ENCODE data around the gene TRAF3IP1. TPM values are rescaled to one million over a fixed set of nuclear protein-coding genes. Genes with fewer than 3 reads are reported as not detected.

TRAF3IP1 gene
- total and polyA plus RNA-seq, 8 donors, result 4.7 to 10.3 (median 6.9) TPM

DNA sequence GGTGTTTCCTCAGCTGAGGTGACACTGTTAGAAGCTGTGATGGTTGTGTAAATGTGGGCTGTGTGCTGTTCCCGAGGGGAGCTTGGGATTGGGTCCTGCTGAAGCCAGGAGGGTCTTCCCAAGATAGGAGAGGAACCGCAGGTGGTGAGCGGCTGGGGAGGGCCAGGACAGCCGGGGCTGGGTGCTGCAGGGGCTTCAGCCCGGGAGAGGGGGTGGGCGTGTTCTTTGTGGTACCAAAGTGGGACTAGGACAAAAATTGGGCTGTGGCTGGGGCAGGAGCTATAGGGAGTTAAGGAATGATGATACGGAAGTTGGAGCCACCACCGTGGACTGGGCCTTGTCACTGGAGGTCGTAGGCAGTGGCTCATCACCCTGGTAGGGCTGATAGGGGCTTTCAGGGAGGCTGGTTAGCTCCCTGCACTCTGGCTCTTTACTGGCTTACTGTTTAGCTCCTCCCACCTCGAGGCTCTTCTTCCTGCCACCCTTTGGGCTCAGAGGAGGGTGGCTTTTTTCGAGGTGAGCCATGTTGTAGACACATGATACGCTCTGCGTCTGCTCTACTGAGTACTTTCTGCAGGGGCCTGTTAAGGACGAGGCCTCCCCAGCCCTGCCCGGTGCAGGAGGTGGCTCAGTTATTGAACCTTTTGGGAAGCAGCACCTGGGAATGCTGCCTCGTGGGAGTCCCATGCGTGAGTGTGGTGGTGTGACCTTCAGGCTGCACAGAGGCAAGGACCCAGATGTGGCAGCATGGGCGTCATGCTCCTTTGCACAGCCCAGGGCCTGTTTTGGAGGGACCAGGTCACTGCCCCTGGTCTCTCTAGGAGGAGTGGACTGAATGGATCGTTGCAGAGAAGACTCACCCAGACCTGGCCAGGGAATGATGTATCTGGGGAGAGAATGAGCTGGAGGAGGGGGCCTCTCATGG is 128.0 kb downstream of the TRAF3IP1 start:
- H3K4me3 ChIP-seq, result no peak overlapping the region
- no peaks in the 10 kb centered on the region for H3K4me1 ChIP-seq
- peaks cover 0 to 35% (median 7%) of the 10 kb centered on the region in 3 donors for H3K36me3 ChIP-seq
- TF ChIP-seq, protein P1, sequence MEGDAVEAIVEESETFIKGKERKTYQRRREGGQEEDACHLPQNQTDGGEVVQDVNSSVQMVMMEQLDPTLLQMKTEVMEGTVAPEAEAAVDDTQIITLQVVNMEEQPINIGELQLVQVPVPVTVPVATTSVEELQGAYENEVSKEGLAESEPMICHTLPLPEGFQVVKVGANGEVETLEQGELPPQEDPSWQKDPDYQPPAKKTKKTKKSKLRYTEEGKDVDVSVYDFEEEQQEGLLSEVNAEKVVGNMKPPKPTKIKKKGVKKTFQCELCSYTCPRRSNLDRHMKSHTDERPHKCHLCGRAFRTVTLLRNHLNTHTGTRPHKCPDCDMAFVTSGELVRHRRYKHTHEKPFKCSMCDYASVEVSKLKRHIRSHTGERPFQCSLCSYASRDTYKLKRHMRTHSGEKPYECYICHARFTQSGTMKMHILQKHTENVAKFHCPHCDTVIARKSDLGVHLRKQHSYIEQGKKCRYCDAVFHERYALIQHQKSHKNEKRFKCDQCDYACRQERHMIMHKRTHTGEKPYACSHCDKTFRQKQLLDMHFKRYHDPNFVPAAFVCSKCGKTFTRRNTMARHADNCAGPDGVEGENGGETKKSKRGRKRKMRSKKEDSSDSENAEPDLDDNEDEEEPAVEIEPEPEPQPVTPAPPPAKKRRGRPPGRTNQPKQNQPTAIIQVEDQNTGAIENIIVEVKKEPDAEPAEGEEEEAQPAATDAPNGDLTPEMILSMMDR (IDR thresholded peaks at IDR 0.05), result no peak
- H3K27me3 ChIP-seq, result no peaks in the 10 kb centered on the region
- WGBS, 2 donors, result 82 to 88% methylated on average over 19 of the region's 19 CpGs
- no peak for DNase-seq
- no peak for ATAC-seq
- no peaks in the 10 kb centered on the region for H3K9me3 ChIP-seq
- no peak overlapping the region for H3K27ac ChIP-seq
- no peak for FAIRE-seq
- intact Hi-C loops (cut with DNase I), result no loop called here

DNA sequence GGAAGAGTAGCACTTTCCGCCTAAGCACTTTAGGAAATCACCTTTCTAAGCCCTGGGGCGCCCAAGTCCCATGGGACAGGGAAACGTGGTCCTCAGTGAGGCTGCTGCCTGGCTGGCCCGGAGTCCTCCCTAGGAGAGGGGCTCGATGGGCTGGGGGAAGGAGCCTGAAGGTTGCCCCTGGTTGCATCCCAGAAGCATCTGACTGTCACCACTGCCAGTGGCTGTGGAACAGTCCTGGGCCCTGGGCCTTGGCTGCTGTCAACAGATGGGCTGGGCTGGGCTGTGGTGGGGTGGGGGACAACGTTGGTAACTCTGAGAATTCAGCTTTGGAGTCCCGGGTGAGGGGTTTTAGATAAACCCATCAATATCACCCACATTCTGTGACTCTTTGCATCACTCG is 128.9 kb downstream of the TRAF3IP1 start:
- 87 to 88% methylated on average over 8 of the region's 8 CpGs for WGBS, 2 donors
- no peak for ATAC-seq
- TF ChIP-seq, protein P1 (IDR thresholded peaks at IDR 0.05), result no peak
- intact Hi-C loops (cut with DNase I), result no loop called here
- DNase-seq, result no peak
- FAIRE-seq, result no peak
- Histone ChIP-seq H3K4me1 (no peaks in the 10 kb centered on the region), H3K9me3 (no peaks in the 10 kb centered on the region), H3K36me3 (peaks cover 0 to 35% (median 7%) of the 10 kb centered on the region in 3 donors), H3K27ac (no peak overlapping the region), H3K4me3 (no peak overlapping the region), H3K27me3 (no peaks in the 10 kb centered on the region)

DNA sequence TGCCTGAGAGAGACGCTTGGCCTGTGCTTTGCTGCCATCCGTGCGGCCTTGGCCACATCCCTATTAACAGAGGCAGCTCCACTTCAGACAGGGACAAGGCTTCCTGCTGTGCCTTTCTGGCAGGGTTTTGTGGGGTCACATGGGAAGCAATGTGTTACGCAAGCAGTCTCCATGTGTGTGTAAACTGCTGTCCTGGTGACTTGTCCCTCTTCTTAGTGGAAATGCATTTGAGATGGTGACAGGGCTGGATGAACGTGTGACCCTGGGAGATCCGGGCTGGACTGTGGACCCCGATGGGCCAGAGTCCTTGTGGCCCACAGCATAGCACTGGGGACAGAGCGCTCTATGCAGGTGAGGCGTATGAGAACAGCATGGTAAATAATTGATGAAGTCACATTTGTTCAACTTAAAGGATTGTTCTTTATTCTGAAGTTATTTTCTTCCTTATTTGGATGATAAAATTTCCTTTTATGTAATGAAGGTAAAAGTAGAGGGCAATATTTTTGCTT is 129.6 kb downstream of the TRAF3IP1 start:
- intact Hi-C loops (cut with DNase I), result no loop called here
- Histone ChIP-seq H3K4me1 (no peaks in the 10 kb centered on the region), H3K4me3 (no peak overlapping the region), H3K36me3 (peaks cover 0 to 27% (median 7%) of the 10 kb centered on the region in 3 donors), H3K9me3 (no peaks in the 10 kb centered on the region), H3K27me3 (no peaks in the 10 kb centered on the region), H3K27ac (no peak overlapping the region)
- FAIRE-seq (no peak), ATAC-seq (peak in 3 of 4 donors; percentile 64 to 73 (median 66)), DNase-seq (peak in 1 of 6 donors; percentile 33)
- TF ChIP-seq, protein P1 (IDR thresholded peaks at IDR 0.05), result no peak
- 89 to 90% methylated on average over 9 of the region's 9 CpGs for WGBS, 2 donors

DNA sequence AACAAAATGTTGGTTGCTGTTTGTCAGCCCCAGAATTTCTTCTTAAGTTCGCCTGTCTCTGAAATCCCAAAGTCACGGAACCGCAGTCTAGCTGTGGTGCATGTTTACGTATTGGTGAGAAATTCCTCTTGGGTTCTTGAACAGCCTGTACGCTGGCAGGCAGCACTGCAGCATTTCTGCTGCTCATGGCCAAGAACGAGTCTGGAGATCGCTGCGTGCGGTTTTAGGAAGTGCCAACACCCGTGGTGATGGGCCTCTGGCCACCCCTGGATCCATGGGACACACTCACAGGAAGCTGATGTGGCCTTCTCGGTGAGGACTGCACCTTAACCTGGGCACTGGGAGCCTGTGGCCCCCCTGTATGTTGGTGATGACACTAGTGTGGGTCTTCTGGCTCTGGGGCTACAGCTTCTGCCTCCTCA is 130.1 kb downstream of the TRAF3IP1 start:
- WGBS, 2 donors, result 93 to 96% methylated on average over 11 of the region's 11 CpGs
- no peak overlapping the region for H3K27ac ChIP-seq
- intact Hi-C loops (cut with DNase I), result no loop called here

More for the DNA sequence above, 130.1 kb downstream of the TRAF3IP1 start:
- Histone ChIP-seq H3K4me1 (no peaks in the 10 kb centered on the region), H3K4me3 (no peak overlapping the region), H3K36me3 (peaks cover 0 to 23% (median 7%) of the 10 kb centered on the region in 3 donors), H3K9me3 (no peaks in the 10 kb centered on the region), H3K27me3 (no peaks in the 10 kb centered on the region)
- no peak for DNase-seq
- FAIRE-seq, result no peak
- TF ChIP-seq, protein P1 (IDR thresholded peaks at IDR 0.05), result no peak
- no peak for ATAC-seq

Other genes starting within 250 kb of the TRAF3IP1 start
- gene ESPNL, start 220.2 kb upstream of the TRAF3IP1 start, total RNA-seq, result under 1 TPM in 5 of 6 donors, not detected in 1; 0.05 to 0.72 (median 0.12) TPM
- under 1 TPM; 0.38 to 0.42 TPM for gene ESPNL, start 220.2 kb upstream of the TRAF3IP1 start, polyA plus RNA-seq
- gene KLHL30, start 181.8 kb upstream of the TRAF3IP1 start, total RNA-seq, result under 1 TPM in 4 of 6 donors, not detected in 2; 0.03 to 0.14 (median 0.11) TPM
- under 1 TPM; 0.08 to 0.12 TPM for gene KLHL30, start 181.8 kb upstream of the TRAF3IP1 start, polyA plus RNA-seq
- gene ERFE, start 161.5 kb upstream of the TRAF3IP1 start, total RNA-seq, result under 1 TPM in 4 of 6 donors, not detected in 2; 0.14 to 0.88 (median 0.54) TPM
- gene ERFE, start 161.5 kb upstream of the TRAF3IP1 start, polyA plus RNA-seq, result 1 to 10 TPM in 1 of 2 donors, under 1 TPM in 1; 0.61 to 4.9 TPM
- 10 to 100 TPM; 14.0 to 25.5 (median 19.3) TPM for gene ILKAP, start 116.8 kb upstream of the TRAF3IP1 start, total RNA-seq
- 10 to 100 TPM; 62.8 to 91.6 TPM for gene ILKAP, start 116.8 kb upstream of the TRAF3IP1 start, polyA plus RNA-seq
- gene HES6, start 80.5 kb upstream of the TRAF3IP1 start, total RNA-seq, result 10 to 100 TPM in 4 of 6 donors, 1 to 10 TPM in 2; 4.9 to 18.9 (median 16.0) TPM
- 10 to 100 TPM; 11.1 to 22.7 TPM for gene HES6, start 80.5 kb upstream of the TRAF3IP1 start, polyA plus RNA-seq
- 10 to 100 TPM in 2 of 6 donors, 1 to 10 TPM in 4; 7.8 to 11.7 (median 9.3) TPM for gene PER2, start 31.9 kb upstream of the TRAF3IP1 start, total RNA-seq
- 10 to 100 TPM in 1 of 2 donors, 1 to 10 TPM in 1; 6.9 to 12.2 TPM for gene PER2, start 31.9 kb upstream of the TRAF3IP1 start, polyA plus RNA-seq
- 10 to 100 TPM; 11.3 to 15.3 (median 12.9) TPM for gene ASB1, start 106.4 kb downstream of the TRAF3IP1 start, total RNA-seq
- gene ASB1, start 106.4 kb downstream of the TRAF3IP1 start, polyA plus RNA-seq, result 10 to 100 TPM; 14.6 to 25.1 TPM

Measured in pancreas (tissue), 10 donors.